GM18867 (cell line): Measurements from ENCODE around the gene DMPK.
"Not testable (repeated sequence)": the region's sequence is repeated elsewhere in the genome, so short reads cannot be mapped to it uniquely, and the experiment has no call there.

Experiments used
- ATAC-seq: cut with Tn5 transposase; IDR thresholded peaks from one replicate; pipeline ENCODE4 v1.9.1; 2021; ENCODE audit warnings: mild to moderate bottlenecking, moderate library complexity; ENCODE audit not compliant: unreplicated experiment

Gene DMPK

GRCh38 chr19:45752639-45753038, 29.7 kb downstream of the DMPK start:
- ATAC-seq = no peak

- not testable (repeated sequence) for ATAC-seq
Measured at GRCh38 chr19:45751483-45751882, 30.8 kb downstream of the DMPK start.

- ATAC-seq = no peak
Measured at GRCh38 chr19:45747513-45747912, 34.8 kb downstream of the DMPK start.

- no peak for ATAC-seq
Measured at GRCh38 chr19:45746866-45747265, 35.4 kb downstream of the DMPK start.

- no peak for ATAC-seq
Measured at GRCh38 chr19:45745606-45746005, 36.7 kb downstream of the DMPK start.

- ATAC-seq = no peak
Measured at GRCh38 chr19:45742969-45743368, 39.3 kb downstream of the DMPK start.

- ATAC-seq = no peak
Measured at GRCh38 chr19:45739498-45740439, 42.5 kb downstream of the DMPK start.

GRCh38 chr19:45733160-45733810, 49.0 kb downstream of the DMPK start, which contains the start of gene MEIOSIN:
Gene MEIOSIN (plus strand): TSS chr19:45733439. CDS start chr19:45735377, 1,938 bp downstream.
- no peak for ATAC-seq

GRCh38 chr19:45730368-45731288, 51.7 kb downstream of the DMPK start, which contains the start of gene FBXO46:
Gene FBXO46 (minus strand): TSS chr19:45730896. CDS start chr19:45713495, 17,401 bp downstream.
- peak; percentile 93 for ATAC-seq

- no peak for ATAC-seq
Measured at GRCh38 chr19:45729800-45730290, 52.4 kb downstream of the DMPK start.

GRCh38 chr19:45728683-45729082, 53.6 kb downstream of the DMPK start:
- ATAC-seq = not testable (repeated sequence)

GRCh38 chr19:45720065-45720464, 62.2 kb downstream of the DMPK start:
- not testable (repeated sequence) for ATAC-seq
